RPMI8226 (cell line): Measurements from ENCODE around the gene GPR160.

ENCODE experiments used
- DNase-seq: peaks from one replicate; pipeline ENCODE4 v3.0.0-alpha.2; 2015

GPR160 gene

DNA sequence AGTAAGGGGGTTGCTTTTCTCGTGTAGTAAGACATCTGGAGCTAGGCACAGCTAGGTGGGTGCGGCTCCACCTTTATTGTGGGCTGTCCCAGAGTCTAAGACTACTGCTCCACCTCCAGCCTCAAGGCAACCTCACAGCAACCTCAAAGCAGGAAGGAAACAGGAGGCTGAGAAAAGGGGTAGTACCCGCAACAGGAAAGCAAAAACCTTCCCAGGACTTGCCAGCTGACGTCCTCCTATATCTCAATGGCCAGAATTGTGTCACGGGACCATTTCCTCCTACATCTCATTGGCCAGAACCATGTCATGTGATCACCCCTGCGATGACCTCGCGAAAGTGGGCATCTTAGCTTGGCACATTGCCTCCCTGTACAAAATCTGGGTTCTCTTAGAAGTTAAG, 4.3 kb upstream of the GPR160 start:
- no peak for DNase-seq

DNA sequence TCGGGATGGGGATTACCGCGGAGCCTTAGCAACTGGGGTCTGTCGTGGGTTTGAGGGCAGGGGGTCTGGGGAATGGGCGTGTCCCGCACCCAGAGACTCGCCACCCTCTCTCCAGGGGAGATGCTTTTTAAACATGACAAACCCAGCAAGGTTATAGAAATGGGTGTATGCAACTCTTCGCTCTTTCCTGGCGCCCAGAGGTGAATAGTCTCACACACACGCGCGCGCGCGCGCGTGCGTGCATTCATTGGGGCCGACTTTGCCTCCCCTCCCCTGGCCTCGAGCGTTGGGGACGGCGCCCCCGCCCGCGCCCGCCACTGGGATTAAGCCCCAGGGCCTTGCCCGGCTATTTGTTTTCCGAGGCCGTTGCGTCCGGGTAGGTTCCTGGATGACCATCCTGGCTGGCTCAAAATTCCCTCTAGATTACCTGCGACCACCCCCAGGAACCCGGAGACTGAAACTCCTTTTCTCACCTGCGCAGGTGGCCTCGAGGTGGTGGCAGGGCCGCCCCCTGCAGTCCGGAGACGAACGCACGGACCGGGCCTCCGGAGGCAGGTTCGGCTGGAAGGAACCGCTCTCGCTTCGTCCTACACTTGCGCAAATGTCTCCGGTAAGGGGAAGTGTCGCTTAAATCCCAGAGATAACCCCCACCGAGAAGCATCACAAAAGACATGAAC, 777 bp downstream of the GPR160 start:
- DNase-seq: peak; percentile 84

DNA sequence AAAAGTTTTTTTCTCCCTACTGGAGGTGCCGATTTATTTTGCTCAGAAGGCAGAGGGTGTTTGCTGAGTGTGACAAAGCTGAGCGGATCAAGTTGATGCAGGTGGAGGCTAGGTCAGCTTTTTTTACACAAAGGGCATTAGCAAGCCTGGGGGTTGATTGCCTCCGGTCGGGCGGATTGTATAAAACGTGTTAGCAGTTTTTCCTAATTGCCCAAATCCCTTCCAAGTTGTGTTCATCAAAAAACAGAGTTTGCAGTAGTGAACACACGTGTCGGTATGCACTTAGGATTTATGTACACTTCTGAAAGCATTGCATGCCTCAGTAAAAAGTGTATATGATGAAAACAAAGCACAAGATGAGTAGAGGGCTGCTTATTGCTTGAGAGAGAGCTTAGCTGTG, 2.6 kb downstream of the GPR160 start:
- DNase-seq: peak; percentile 95

DNA sequence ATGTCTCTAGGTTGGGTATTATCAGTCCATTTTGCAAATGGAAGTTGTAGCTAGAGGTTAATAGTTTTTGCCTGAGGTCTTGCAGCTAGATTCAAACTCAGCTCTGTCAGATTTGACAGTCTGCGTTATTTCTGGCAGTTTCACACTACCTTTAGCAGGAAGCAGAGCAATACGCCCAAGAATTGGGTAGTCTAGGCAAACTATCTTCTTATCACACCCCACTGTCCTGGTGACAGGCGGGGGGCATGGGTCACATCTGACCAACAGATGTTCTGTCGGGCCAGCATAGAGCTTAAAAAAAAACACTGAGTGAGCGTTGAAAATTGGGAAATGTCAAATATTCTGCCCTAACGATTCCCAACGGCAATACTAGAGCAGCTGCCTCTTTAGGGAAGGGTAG, 5.7 kb downstream of the GPR160 start:
- DNase-seq: no peak

DNA sequence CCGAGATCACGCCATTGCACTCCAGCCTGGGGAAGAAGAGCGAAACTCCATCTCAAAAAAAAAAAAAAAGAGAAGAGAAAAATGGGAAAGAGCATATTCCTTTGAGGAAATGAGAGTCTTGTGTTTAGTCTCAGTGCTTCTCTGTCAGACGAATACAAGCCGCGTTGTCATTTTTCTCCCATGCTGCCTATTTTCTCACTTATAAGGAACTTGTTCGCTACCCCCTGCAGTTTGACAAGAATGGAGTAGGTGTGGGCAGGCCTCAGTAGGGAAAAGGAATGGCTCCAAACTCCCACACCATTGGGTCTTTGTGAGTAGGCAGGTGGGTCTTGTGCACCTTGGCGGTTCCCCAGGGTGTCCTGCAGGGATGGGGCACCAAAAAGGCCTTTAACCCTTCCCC, 6.5 kb downstream of the GPR160 start:
- DNase-seq: peak; percentile 46

DNA sequence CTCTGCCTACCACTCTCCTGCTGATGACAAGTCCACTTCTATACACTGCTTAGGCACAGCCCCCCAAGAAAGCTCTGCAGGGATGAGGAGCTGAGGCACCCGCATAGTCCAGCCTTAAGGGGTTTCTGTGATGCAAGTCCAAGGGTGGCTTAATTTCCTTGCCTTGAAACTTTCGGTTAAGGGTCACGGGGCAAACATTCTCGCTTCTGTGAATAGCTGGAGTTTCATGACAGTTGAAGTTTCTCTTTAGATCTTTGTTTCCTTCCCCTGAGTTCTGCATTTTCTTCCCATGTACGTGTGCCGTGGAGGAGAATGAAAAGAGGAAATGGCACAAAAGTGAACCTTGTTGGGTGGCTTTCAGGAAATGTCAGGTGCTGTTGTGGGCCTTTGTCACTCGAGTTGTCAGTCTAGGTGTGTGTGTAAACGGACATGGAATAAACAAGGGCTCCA, 7.0 kb downstream of the GPR160 start:
- peak; percentile 95 for DNase-seq

DNA sequence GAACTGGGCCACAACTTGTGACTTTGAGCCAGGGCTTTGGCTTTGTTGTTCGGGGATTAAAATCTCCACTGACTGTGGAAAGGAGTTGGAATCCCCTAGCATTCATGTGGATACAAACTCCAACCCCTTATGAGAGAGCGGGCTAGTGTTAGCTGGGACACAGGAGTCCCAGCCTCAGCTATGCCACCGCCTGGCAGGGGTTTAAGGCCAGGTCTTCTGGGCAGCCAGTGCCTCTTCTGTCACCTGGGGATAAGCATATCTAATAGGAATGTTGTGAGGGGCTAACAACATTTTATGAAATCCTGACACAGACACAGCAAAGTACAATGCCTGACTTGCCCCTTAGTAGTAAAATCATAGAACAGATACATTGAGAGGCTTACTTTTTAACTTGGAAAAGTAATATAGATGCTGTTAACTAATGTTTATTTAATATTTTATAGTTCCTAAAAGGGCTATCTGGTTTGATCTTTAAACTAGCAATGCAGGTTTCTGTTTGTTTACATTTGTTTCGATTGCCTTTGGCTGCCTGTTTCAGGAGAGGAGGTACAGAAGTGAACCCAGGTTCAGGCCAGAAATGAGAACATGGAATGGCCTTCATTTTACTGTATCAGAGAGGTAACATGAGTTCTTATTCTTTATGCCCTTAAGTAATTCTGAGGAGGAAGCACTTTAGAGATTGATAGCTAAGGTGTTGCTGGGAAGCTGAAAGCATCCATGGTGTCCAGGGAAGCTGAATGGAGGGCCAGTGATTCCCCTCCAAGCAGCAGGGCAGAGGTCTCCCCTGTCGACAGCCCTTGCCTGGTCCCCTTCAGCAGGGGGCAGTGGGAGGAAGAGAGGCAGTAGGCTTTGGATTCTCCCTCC, 8.7 kb downstream of the GPR160 start:
- no peak for DNase-seq

DNA sequence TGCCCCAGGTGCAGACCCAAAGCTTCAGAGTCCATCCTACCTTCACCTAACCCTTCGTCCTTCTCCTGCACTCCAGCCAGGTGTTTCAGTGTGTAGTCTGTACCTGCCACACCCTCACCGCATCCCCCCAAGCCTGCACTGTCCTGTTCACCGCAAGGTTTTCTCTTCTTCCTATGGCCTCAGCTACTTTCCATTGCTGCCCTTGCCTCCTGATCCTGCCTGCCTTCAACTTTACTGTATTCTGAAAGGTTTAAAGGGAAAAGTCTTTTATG, 9.3 kb downstream of the GPR160 start:
- DNase-seq: no peak

DNA sequence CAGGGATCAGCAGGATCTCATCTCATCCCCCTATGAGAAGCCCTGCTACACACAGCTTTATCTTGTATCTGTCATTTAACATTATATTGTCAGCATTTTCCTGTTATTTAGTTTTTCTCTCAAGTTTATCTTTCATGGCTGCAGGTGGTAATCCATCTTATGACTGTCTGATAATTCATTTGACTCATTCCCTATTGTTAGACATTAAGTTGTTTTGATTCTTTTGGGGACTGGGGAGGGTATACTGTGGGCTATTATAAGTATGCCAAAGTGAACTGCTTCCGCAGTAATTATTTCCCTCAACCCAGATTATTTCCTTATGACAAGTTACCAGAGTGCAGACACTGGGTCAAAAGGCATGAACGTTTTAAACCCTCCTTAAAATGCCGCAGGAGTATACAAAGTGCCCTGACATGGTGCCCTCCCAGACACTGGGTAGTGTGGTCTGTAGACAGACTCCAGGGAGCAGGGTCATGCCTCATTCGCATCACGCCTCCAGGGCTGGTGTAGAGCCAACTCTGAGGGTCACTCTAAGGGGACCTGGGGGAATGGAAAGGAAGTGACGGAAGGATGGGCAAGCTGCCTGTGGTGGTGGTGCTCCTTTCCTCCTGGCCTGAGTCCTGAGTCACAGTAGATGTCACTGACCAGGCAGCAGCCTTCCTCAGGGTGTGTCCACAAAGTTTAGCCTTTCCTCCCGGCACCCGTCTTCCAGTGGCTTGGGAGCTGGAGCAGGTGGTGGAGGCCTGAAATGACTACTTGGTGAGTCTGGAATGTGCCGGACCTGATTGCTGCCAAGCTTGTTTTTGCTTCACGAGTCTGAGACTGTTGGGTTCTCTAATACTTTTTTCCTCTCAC, 11.6 kb downstream of the GPR160 start:
- no peak for DNase-seq

DNA sequence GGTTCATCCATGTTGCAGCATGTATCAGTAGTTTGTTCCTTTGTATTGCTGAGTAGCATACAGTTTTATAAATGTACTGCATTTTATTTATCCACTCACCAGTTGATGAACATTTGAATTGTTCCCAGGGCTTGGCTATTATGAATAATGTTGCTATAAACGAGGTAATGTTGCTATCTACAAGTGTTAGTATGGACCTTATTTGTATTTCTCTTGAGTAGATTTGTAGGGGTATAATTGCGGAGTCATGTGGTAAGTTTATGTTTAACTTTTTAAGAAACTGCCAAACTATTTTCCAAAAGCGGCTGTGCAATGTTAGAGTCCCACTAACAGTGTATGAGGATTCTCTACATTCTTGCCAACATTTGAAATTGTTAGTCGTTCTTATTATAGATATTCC, 13.0 kb downstream of the GPR160 start:
- DNase-seq: no peak

DNA sequence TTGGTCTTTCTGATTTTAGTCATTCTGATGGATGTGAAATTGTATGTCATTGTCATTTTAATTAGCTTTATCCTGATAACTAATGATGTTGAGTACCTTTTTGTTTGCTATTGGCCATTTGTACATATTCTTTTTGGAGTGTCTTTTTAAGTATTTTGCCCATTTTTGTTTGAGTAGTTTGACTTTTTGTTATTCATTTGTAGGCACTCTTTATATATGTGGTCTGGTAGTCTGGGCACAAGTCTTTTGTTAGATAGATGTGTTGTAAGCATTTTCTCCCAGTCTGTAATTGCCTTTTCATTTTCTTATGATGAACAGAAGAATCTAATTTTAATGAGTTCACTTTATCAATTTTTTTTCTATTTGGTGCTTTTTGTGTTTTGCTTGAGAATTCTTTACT, 14.6 kb downstream of the GPR160 start:
- no peak for DNase-seq

DNA sequence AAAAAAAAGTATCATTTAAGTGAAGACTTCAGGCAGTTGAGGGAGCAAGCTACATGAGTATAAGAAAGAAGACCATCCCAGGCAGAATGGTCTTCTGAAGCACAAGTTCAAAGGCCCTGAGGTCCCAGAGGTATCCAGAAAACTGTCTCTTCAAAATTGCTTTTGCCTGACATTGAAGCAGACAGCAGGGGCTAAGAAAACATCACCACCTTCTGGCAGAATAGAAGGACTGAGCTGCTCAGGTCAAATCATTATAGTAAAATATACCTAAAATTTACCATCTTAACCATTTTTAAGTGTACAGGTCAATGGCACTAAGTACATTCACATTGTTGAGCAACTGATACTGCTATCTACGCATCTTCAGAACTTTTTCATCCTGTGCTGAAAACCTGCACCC, 16.4 kb downstream of the GPR160 start:
- peak; percentile 71 for DNase-seq

DNA sequence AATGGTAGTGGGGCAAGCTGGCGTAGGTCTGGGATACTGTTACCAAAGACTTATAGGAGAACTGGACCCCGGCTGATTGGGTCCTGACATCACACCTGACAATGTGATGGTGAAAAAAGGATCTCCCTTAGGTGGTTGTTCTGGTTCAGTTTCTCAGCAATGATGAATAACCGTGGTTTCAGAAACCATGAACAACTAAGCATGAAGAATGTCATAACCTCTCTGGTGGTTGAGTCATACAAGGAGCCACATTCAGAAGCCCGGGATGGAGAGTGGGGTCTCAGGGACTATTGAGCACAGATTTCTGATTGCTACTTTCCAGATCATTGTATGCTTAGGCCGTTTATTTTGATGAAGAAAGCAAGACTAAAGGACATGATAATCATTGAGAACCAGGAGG, 17.4 kb downstream of the GPR160 start:
- peak; percentile 33 for DNase-seq

DNA sequence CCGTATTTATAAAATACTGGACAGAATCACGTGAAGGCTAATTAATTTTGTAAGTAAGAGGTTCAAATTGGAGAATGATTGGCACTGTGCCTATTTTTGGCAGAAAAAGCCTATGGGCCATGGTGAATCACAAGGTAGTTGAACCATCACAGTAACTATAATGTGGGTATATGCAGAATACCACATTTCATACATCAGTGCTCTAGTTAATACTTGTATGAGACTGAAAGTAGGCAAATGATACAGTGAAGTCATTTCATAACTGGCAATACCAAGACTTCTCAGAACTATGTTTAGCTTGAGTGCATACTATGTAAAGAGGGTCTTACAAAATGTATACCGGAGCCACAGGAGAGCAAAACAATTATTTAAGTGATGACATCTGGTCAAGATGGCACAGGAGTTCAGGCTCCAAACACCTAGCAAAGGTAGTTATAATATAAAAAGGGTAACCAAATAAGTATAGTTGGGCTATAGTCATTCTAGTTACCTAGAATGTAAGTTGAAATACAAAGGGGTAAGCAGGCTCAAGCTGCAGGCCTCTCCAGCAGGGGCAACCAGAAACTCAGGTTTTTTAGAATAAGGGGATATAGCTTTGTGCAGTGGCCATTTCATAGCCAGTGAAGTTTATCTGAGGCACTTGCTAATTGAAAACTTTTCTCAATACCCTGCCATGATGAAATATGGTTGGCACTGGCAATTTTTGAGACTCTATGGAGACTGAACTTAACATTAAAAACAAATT, 19.1 kb downstream of the GPR160 start:
- DNase-seq: peak; percentile 61

DNA sequence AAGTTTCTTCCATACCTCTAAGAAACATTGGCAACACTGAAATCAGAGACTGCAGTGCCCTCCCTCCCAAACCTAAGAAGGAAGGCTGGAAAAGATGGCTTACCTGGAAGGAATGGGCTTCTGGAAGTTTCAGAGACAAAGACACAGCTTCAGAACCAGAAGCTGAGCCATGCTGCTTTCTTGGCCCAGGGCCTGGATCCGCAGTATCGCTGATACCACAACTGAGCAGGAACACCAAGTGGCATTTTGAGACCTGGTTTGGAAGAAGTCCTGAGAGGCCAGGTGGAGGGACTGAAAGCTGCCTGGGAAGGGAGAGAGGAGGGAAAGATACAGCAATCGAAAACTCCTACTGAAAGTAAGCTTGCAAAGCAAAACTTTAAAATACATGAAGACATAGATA, 19.8 kb downstream of the GPR160 start:
- peak; percentile 77 for DNase-seq

DNA sequence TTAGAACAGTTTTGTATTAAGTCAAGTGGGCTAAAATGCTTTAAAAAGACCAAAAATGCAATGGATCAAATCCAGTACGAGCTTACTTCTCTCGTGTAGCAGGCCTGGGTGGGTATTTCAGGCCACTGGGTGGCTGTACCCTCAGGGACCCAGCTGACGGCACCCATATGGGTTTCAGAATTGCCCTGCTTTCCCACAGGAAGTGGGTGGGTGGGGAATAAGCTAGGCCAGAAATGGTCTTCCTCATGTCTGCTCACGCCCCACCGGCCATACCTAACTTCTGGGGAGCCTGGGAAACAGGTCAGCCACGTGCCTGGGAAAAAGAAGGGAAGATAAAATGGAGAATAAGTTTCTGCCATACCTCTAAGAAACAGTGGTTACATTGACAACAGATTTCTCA, 20.3 kb downstream of the GPR160 start:
- DNase-seq: peak; percentile 47

DNA sequence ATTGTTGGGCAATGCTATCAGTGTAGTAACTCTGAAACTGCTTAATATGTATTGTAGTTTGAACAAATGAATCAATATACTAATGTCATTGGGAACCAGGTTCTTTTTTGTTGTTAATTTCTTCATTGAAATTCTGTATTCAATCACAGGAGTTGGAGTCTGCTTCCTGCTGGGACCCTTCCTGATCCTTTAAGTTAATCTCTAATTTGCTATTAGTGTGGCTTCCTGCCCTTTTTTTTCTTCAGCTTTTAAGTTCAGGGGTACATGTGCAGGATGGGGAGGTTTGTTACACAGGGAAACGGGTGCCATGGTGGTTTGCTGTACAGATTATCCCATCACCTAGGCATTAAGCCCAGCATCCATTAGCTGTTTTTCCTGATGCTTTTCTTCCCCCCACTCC, 21.7 kb downstream of the GPR160 start:
- DNase-seq: no peak

DNA sequence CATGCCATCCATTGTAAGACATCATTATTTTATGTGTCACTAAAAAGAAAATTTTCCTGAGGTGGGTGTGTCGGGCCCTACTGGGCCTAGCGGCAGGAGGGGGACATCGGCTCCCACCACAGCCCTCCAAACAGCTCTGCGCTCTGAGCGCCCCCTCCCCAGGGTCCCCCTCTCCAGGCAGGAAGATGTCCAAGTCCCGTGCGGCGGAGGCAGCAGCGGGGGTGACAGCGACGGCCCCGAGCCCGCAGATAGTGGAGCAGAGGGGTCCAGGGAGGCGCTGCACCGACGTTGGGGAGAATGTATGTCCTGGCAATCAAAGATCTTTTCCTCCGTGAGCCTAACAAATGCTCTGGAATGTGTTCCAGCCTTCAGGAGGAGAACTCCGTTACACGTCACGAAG, 24.3 kb downstream of the GPR160 start:
- no peak for DNase-seq

DNA sequence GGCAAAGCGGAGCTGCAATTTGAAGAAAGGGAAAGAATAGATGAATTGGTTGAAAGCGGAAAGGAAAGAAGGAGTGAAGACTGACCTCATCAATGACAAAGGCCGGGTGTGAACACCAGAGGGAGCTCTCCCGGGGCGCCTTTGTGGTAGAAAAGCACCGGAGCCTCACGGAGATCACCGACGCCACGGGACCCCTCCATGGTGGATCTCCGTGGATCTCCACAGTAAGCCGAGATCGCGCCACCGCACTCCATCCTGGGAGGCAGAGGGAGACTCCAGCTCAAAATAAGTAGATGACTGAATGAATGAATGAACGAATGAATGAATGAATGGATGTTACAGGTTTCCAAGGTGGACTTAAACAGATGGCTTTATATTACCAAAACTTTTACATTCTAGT, 25.0 kb downstream of the GPR160 start:
- DNase-seq: no peak

DNA sequence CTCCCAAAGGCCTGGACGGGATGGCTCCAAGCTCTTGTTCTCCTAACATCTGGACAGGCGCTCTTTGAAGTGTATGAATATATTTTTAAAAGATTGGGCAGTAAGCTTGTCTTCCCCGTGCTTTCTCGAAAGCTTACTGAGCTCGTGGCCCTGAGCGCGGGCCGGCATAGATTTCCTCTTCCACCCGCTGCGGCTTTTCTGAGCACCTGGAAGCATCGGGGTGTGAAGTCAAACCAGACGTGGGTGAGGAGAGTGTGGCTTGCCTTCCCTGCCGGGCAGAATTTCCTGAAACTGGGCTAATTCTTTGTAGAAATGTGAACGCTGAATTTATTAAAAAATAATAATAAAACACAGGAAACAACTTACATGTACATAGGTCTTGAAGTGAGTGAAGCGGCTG, 25.9 kb downstream of the GPR160 start:
- DNase-seq: no peak

DNA sequence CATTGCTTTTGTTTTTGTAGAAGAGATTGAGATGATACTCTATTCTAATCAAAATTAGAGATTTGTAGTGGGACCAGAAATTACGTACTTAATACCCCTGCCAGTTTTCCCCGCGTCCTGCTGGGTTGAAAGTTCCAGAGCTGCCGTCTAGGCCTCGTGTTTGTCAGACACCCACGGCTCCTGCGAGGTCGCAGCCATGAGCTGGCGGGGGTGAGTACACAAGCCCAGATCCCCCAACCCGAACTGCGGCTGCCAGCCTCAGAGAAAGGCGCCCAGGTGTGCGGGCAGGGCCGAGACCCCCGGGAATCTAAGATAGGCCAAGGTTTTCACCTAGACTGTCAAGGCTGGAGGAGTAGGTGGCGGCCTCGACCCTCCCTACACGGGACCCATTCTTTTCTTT, 26.3 kb downstream of the GPR160 start:
- DNase-seq: no peak

DNA sequence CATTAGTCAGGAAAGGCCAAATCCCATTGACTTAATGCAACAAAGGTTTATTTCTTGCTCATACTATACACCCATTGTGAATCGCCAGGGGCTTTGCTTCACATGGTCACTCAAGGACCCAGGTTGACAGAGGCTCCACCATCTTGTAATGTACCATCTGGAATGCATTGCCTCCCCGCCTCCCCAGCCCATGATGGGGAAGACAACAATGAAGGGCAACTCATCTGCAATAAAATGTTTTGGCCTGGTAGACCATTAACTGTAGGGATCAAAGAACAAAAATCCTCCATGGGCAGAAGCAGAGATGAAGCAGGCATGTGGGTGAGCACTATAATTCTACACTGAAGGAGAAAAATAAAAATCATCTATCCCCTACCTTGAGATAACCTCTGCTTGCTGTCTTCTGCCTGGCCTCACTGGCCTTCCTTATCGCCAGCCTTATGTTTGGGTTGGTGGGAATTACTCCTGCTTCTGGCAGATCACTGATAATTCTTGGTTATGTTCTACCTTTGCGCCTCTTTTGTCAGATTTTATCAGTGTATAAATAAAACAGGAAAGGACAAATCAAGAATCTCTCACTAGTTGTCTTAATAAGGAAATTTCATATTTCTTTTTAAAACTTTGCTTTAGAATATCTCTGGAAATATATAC, 37.8 kb downstream of the GPR160 start:
- DNase-seq: no peak
